Keratinocyte (primary cell): Measurements from ENCODE around the gene SEMA3A.

ENCODE experiments used
- EZH2 ChIP-seq: IDR thresholded peaks from one replicate; pipeline ENCODE4 v1.6.1; 2012; ENCODE audit warnings: inconsistent platforms, mild to moderate bottlenecking, low read length, moderate library complexity
- TF ChIP-seq, protein P1 (sequence below), 3 experiments: IDR thresholded peaks in 1 of 3; conservative IDR thresholded peaks in 1 of 3; optimal IDR thresholded peaks in 1 of 3; 2 replicates in 2 of 3; 3 replicates in 1 of 3; pipeline versions ENCODE3 to v1.5.1; 2011; ENCODE audit warnings: low read length in 3 of 3, mild to moderate bottlenecking in 3 of 3, moderate library complexity in 2 of 3, control low read depth in 1 of 3, inconsistent platforms in 1 of 3; ENCODE audit not compliant: insufficient read depth in 2 of 3; ENCODE audit errors: extremely low read depth in 1 of 3

DNA sequence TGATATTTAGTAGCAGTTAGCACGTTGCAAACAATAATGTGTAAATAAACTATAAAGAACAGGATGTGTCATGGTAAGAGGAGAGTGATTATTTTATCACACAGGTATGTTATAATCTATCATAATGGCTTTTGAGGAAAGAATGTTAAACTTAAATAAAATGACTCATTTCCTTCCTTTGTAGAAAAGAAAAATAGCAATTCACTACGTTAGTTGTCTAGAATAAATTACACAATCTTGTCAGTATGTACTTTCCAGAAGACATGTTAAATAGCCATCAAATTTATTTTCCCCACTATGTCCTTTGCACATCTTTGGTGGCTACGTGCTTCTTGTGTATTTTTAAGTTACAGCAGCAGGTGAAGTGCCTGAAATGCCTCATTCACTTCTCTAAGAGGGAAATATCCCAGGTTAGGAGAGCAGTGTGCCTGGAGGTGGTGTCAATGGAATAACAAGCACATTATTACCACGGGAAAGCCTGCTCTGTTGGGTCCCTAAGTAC, 133.8 kb downstream of the SEMA3A start:
- TF ChIP-seq, protein P1, sequence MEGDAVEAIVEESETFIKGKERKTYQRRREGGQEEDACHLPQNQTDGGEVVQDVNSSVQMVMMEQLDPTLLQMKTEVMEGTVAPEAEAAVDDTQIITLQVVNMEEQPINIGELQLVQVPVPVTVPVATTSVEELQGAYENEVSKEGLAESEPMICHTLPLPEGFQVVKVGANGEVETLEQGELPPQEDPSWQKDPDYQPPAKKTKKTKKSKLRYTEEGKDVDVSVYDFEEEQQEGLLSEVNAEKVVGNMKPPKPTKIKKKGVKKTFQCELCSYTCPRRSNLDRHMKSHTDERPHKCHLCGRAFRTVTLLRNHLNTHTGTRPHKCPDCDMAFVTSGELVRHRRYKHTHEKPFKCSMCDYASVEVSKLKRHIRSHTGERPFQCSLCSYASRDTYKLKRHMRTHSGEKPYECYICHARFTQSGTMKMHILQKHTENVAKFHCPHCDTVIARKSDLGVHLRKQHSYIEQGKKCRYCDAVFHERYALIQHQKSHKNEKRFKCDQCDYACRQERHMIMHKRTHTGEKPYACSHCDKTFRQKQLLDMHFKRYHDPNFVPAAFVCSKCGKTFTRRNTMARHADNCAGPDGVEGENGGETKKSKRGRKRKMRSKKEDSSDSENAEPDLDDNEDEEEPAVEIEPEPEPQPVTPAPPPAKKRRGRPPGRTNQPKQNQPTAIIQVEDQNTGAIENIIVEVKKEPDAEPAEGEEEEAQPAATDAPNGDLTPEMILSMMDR (optimal IDR thresholded peaks at IDR 0.05 in 1 of 3, IDR thresholded peaks at IDR 0.05 in 1 of 3, conservative IDR thresholded peaks at IDR 0.05 in 1 of 3; ENCODE audit: extremely low read depth in 1 of 3, insufficient read depth in 2 of 3, low read length in 3 of 3): no peak
- no peak for TF ChIP-seq EZH2
